PC-3 (cell line): ENCODE measurements around the gene ATP1B2.
"Not testable (repeated sequence)": the region's sequence is repeated elsewhere in the genome, so short reads cannot be mapped to it uniquely, and the experiment has no call there.

ENCODE experiments used
- EZH2phosphoT487 ChIP-seq: fragments of 300-600 bp; sonication (generic); IDR thresholded peaks from 2 replicates; pipeline ENCODE4 v1.6.1; 2018; ENCODE audit warnings: mild to moderate bottlenecking, antibody characterized with exemption, low read length, borderline replicate concordance
- TF ChIP-seq, protein P1 (sequence below): fragments of 300-600 bp; sonication (generic); conservative IDR thresholded peaks from 2 replicates; pipeline ENCODE4 v1.5.1; 2017; ENCODE audit warnings: antibody characterized with exemption, low read depth, mild to moderate bottlenecking, low read length

DNA sequence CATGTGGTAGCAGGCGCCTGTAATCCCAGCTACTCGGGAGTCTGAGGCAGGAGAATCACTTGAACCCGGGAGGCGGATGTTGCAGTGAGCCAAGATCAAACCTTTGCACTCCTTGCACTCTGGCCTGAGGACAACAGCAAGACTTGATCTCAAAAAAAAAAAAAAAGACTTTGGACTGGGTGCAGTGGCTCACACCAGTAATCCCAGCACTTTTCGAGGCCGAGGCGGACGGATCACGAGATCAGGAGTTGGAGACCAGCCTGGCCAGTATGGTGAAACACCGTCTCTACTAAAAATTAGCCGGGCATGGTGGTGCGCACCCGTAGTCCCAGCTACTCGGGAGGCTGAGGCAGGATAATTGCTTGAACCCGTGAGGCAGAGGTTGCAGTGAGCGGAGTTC lies 25.0 kb upstream of the ATP1B2 start:
- TF ChIP-seq, protein P1, sequence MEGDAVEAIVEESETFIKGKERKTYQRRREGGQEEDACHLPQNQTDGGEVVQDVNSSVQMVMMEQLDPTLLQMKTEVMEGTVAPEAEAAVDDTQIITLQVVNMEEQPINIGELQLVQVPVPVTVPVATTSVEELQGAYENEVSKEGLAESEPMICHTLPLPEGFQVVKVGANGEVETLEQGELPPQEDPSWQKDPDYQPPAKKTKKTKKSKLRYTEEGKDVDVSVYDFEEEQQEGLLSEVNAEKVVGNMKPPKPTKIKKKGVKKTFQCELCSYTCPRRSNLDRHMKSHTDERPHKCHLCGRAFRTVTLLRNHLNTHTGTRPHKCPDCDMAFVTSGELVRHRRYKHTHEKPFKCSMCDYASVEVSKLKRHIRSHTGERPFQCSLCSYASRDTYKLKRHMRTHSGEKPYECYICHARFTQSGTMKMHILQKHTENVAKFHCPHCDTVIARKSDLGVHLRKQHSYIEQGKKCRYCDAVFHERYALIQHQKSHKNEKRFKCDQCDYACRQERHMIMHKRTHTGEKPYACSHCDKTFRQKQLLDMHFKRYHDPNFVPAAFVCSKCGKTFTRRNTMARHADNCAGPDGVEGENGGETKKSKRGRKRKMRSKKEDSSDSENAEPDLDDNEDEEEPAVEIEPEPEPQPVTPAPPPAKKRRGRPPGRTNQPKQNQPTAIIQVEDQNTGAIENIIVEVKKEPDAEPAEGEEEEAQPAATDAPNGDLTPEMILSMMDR: not testable (repeated sequence)
- not testable (repeated sequence) for TF ChIP-seq EZH2phosphoT487
